ENCODE measurements around the gene SLX9. TPM values are rescaled to one million over a fixed set of nuclear protein-coding genes. Genes with fewer than 3 reads are reported as not detected.

The SLX9 gene
- total and polyA plus RNA-seq, 5 experiments from 2014 or later = 11.7 to 27.9 (median 13.5) TPM

GRCh38 chr21:44996096-44996495 lies 56.3 kb downstream of the SLX9 start:
- no peak overlapping the region for H3K4me3 Mint-ChIP-seq
- no peak overlapping the region for H3K27ac Mint-ChIP-seq
- no peaks in the 10 kb centered on the region for H3K9me3 Mint-ChIP-seq
- H3K4me1 Mint-ChIP-seq = peaks cover 0 to 4% (median 0%) of the 10 kb centered on the region in 4 donors
- no peak for ATAC-seq
- H3K36me3 Mint-ChIP-seq = no peaks in the 10 kb centered on the region
- peak in 1 of 10 donors; percentile 4 for DNase-seq
- POLR2A ChIA-PET = interaction anchor here (0.9 kb wide), 1 partner anchor 11 kb away, joined by 4 read pairs; no protein-coding TSS in a partner anchor
- H3K27me3 Mint-ChIP-seq = peaks cover 0 to 2% (median 0%) of the 10 kb centered on the region in 5 donors

- no peaks in the 10 kb centered on the region for H3K36me3 Mint-ChIP-seq
- no peak for DNase-seq
- H3K4me3 Mint-ChIP-seq = no peak overlapping the region
- H3K27me3 Mint-ChIP-seq = peaks cover 0 to 2% (median 0%) of the 10 kb centered on the region in 5 donors
- peaks cover 0 to 4% (median 0%) of the 10 kb centered on the region in 4 donors for H3K4me1 Mint-ChIP-seq
- H3K9me3 Mint-ChIP-seq = no peaks in the 10 kb centered on the region
- peak overlapping the region in 1 of 10 donors; percentile 24 for H3K27ac Mint-ChIP-seq
- no peak for ATAC-seq
- POLR2A ChIA-PET = no interaction called here
Measured at GRCh38 chr21:44996501-44996921, 56.7 kb downstream of the SLX9 start.

- H3K9me3 Mint-ChIP-seq = no peaks in the 10 kb centered on the region
- ATAC-seq (no peak), DNase-seq (peak in 1 of 10 donors; percentile 47)
- H3K27ac Mint-ChIP-seq = no peak overlapping the region
- H3K27me3 Mint-ChIP-seq = peaks cover 0 to 2% (median 0%) of the 10 kb centered on the region in 5 donors
- peaks cover 0 to 4% (median 0%) of the 10 kb centered on the region in 4 donors for H3K4me1 Mint-ChIP-seq
- H3K36me3 Mint-ChIP-seq = no peaks in the 10 kb centered on the region
- POLR2A ChIA-PET = no interaction called here
- H3K4me3 Mint-ChIP-seq = no peak overlapping the region
Measured at GRCh38 chr21:44996983-44997936, 57.4 kb downstream of the SLX9 start.

GRCh38 chr21:44998086-44998620 lies 58.3 kb downstream of the SLX9 start:
- Mint-ChIP-seq H3K27me3 (peaks cover 0 to 2% (median 0%) of the 10 kb centered on the region in 5 donors), H3K27ac (no peak overlapping the region), H3K4me1 (peaks cover 0 to 4% (median 0%) of the 10 kb centered on the region in 4 donors), H3K36me3 (no peaks in the 10 kb centered on the region), H3K4me3 (no peak overlapping the region), H3K9me3 (no peaks in the 10 kb centered on the region)
- POLR2A ChIA-PET = no interaction called here
- ATAC-seq = no peak
- DNase-seq = peak in 1 of 10 donors; percentile 37

- no peak overlapping the region for H3K4me3 Mint-ChIP-seq
- peaks cover 0 to 2% (median 0%) of the 10 kb centered on the region in 5 donors for H3K27me3 Mint-ChIP-seq
- no peaks in the 10 kb centered on the region for H3K36me3 Mint-ChIP-seq
- peaks cover 0 to 4% (median 0%) of the 10 kb centered on the region in 4 donors for H3K4me1 Mint-ChIP-seq
- no peaks in the 10 kb centered on the region for H3K9me3 Mint-ChIP-seq
- no peak overlapping the region for H3K27ac Mint-ChIP-seq
- POLR2A ChIA-PET = no interaction called here
- no peak for ATAC-seq
- peak in 2 of 10 donors; percentile 1 to 52 for DNase-seq
Measured at GRCh38 chr21:44998621-44999427, 59.0 kb downstream of the SLX9 start.

- peaks cover 0 to 4% (median 0%) of the 10 kb centered on the region in 4 donors for H3K4me1 Mint-ChIP-seq
- ATAC-seq (no peak), DNase-seq (peak in 1 of 10 donors; percentile 27)
- peaks cover 0 to 2% (median 0%) of the 10 kb centered on the region in 5 donors for H3K27me3 Mint-ChIP-seq
- no peak overlapping the region for H3K4me3 Mint-ChIP-seq
- no peaks in the 10 kb centered on the region for H3K9me3 Mint-ChIP-seq
- no peaks in the 10 kb centered on the region for H3K36me3 Mint-ChIP-seq
- no peak overlapping the region for H3K27ac Mint-ChIP-seq
- POLR2A ChIA-PET = no interaction called here
Measured at GRCh38 chr21:44999428-44999971, 59.7 kb downstream of the SLX9 start.

GRCh38 chr21:44999972-45000636 lies 60.3 kb downstream of the SLX9 start:
- POLR2A ChIA-PET = interaction anchor here (0.6 kb wide), 1 partner anchor 974 kb away, joined by 6 read pairs; no protein-coding TSS in a partner anchor
- H3K9me3 Mint-ChIP-seq = peaks cover 0 to 3% (median 0%) of the 10 kb centered on the region in 9 donors
- H3K4me1 Mint-ChIP-seq = peaks cover 0 to 4% (median under 1%) of the 10 kb centered on the region in 4 donors
- no peaks in the 10 kb centered on the region for H3K36me3 Mint-ChIP-seq
- no peak overlapping the region for H3K27ac Mint-ChIP-seq
- ATAC-seq (no peak), DNase-seq (peak in 2 of 10 donors; percentile 1 to 31)
- H3K27me3 Mint-ChIP-seq = peaks cover 0 to 2% (median 0%) of the 10 kb centered on the region in 5 donors
- no peak overlapping the region for H3K4me3 Mint-ChIP-seq

GRCh38 chr21:45000637-45001133 lies 60.9 kb downstream of the SLX9 start:
- POLR2A ChIA-PET = interaction anchor here (0.6 kb wide), 1 partner anchor 973 kb away, joined by 6 read pairs; no protein-coding TSS in a partner anchor
- Mint-ChIP-seq H3K4me3 (no peak overlapping the region), H3K9me3 (peaks cover 0 to 5% (median under 1%) of the 10 kb centered on the region in 9 donors), H3K27me3 (peaks cover 0 to 2% (median 0%) of the 10 kb centered on the region in 5 donors), H3K27ac (no peak overlapping the region), H3K36me3 (peaks cover 0 to under 1% (median 0%) of the 10 kb centered on the region in 3 donors), H3K4me1 (peaks cover 0 to 4% (median under 1%) of the 10 kb centered on the region in 4 donors)
- peak in 2 of 10 donors; percentile 1 to 14 for DNase-seq
- ATAC-seq = no peak

- peak in 2 of 10 donors; percentile 3 to 54 for DNase-seq
- POLR2A ChIA-PET = no interaction called here
- Mint-ChIP-seq H3K36me3 (peaks cover 0 to 2% (median 0%) of the 10 kb centered on the region in 3 donors), H3K27ac (no peak overlapping the region), H3K4me1 (peaks cover 0 to 4% (median under 1%) of the 10 kb centered on the region in 4 donors), H3K27me3 (peaks cover 0 to 2% (median 0%) of the 10 kb centered on the region in 5 donors), H3K9me3 (peaks cover 0 to 12% (median 5%) of the 10 kb centered on the region in 9 donors), H3K4me3 (no peak overlapping the region)
- no peak for ATAC-seq
Measured at GRCh38 chr21:45001134-45002095, 61.6 kb downstream of the SLX9 start.

GRCh38 chr21:45002381-45003204 lies 62.8 kb downstream of the SLX9 start:
- POLR2A ChIA-PET = no interaction called here
- H3K4me3 Mint-ChIP-seq = no peak overlapping the region
- peaks cover 0 to 2% (median 0%) of the 10 kb centered on the region in 5 donors for H3K27me3 Mint-ChIP-seq
- DNase-seq (peak in 2 of 10 donors; percentile 3 to 48), ATAC-seq (no peak)
- H3K36me3 Mint-ChIP-seq = peaks cover 0 to 2% (median 0%) of the 10 kb centered on the region in 3 donors
- peak overlapping the region in 1 of 10 donors; percentile 61 for H3K27ac Mint-ChIP-seq
- H3K9me3 Mint-ChIP-seq = peaks cover 0 to 14% (median 5%) of the 10 kb centered on the region in 9 donors
- H3K4me1 Mint-ChIP-seq = peaks cover 0 to 4% (median under 1%) of the 10 kb centered on the region in 4 donors

Measured in naive thymus-derived CD8-positive, alpha-beta T cell (primary cell).